Endodermal cell (in vitro differentiated cells): ENCODE data around the gene FASTKD2. TPM values are rescaled to one million over a fixed set of nuclear protein-coding genes. Genes with fewer than 3 reads are reported as not detected.

ENCODE experiments used
- DNase-seq: peaks from one replicate; pipeline ENCODE4 v3.0.0-alpha.2; 2017
- H3K27ac ChIP-seq: 2 replicates; pipeline ENCODE4 v1.5.1; 2013; ENCODE audit warnings: mild to moderate bottlenecking, low read depth, low read length, moderate library complexity
- H3K27me3 ChIP-seq: 2 replicates; pipeline ENCODE4 v1.6.1; 2013; ENCODE audit warnings: mild to moderate bottlenecking, low read length, moderate library complexity; ENCODE audit not compliant: insufficient read depth, control insufficient read depth, poor library complexity, severe bottlenecking
- H3K36me3 ChIP-seq: 2 replicates; pipeline ENCODE4 v1.7.0; 2013; ENCODE audit warnings: mild to moderate bottlenecking, low read length, moderate library complexity; ENCODE audit not compliant: control insufficient read depth, insufficient read depth
- H3K4me1 ChIP-seq: one replicate; pipeline ENCODE4 v1.7.0; 2013; ENCODE audit warnings: low read length; ENCODE audit not compliant: control insufficient read depth, insufficient read depth
- H3K4me3 ChIP-seq: 2 replicates; pipeline ENCODE4 v1.5.1; 2013; ENCODE audit warnings: mild to moderate bottlenecking, low read length, moderate library complexity
- H3K9ac ChIP-seq: 2 replicates; pipeline ENCODE4 v1.6.1; 2013; ENCODE audit warnings: mild to moderate bottlenecking, low read length, moderate library complexity; ENCODE audit not compliant: poor library complexity, severe bottlenecking; ENCODE audit errors: extremely low read depth
- H3K9me3 ChIP-seq: 2 replicates; pipeline ENCODE4 v1.6.1; 2013; ENCODE audit warnings: mild to moderate bottlenecking, low read length, moderate library complexity; ENCODE audit not compliant: control insufficient read depth
- H3K27ac Mint-ChIP-seq: 2 replicates; pipeline ENCODE4 v1.8.0; 2020; ENCODE audit warnings: mixed read lengths
- H3K27me3 Mint-ChIP-seq: 2 replicates; pipeline ENCODE4 v1.8.0; 2021; ENCODE audit warnings: mild to moderate bottlenecking, mixed read lengths; ENCODE audit not compliant: insufficient read depth
- H3K36me3 Mint-ChIP-seq: 2 replicates; pipeline ENCODE4 v1.8.0; 2020; ENCODE audit warnings: low read depth, mixed read lengths
- H3K4me1 Mint-ChIP-seq: 2 replicates; pipeline ENCODE4 v1.8.0; 2020; ENCODE audit warnings: mixed read lengths
- H3K4me3 Mint-ChIP-seq: 2 replicates; pipeline ENCODE4 v1.8.0; 2020; ENCODE audit warnings: mild to moderate bottlenecking, moderate library complexity, mixed read lengths
- H3K9me3 Mint-ChIP-seq: 2 replicates; pipeline ENCODE4 v1.8.0; 2020; ENCODE audit warnings: mild to moderate bottlenecking, mixed read lengths
- CTCF ChIP-seq: fragments of 200-600 bp; sonication (generic); conservative IDR thresholded peaks from 2 replicates; pipeline ENCODE4 v1.5.0; 2021; ENCODE audit warnings: antibody characterized with exemption, mild to moderate bottlenecking
- WGBS, 2 experiments: methylation state at CpG; one replicate each; pipeline versions ENCODE4 v1.1.5 to v1.1.7; 2013; ENCODE audit warnings: missing lambda C conversion rate in 2 of 2, mixed read lengths in 1 of 2; ENCODE audit not compliant: insufficient coverage in 1 of 2, insufficient read length in 1 of 2; 5-methylcytosine and 5-hydroxymethylcytosine counted together
- total RNA-seq, 2 donors: library from RNA; stranded (reverse); fragmentation: NEBNext Ultra II Directional in 1 of 2; extraction: Animal tissue kit (Norgen Biotek cat#: 25700) in 1 of 2; gene quantifications; 2 replicates in 1 of 2; 3 replicates in 1 of 2; pipeline ENCODE4 v1.2.1, GENCODE V29; 2021

Gene FASTKD2
- total RNA-seq, 2 donors from 2014 or later: 31.3 to 31.6 TPM

- TF ChIP-seq CTCF: no peak
- DNase-seq: no peak
- no peaks in the 10 kb centered on the region for H3K27me3 Mint-ChIP-seq
- H3K9me3 Mint-ChIP-seq: peaks cover 14% of the 10 kb centered on the region
- Histone ChIP-seq H3K27me3 (no peaks in the 10 kb centered on the region), H3K36me3 (no peaks in the 10 kb centered on the region), H3K4me1 (no peaks in the 10 kb centered on the region), H3K27ac (no peak overlapping the region), H3K4me3 (no peak overlapping the region), H3K9me3 (peaks cover 5% of the 10 kb centered on the region), H3K9ac (no peak overlapping the region)
- no peak overlapping the region for H3K27ac Mint-ChIP-seq
- peaks cover 18% of the 10 kb centered on the region for H3K36me3 Mint-ChIP-seq
- 93 to 94% methylated on average over 2 of the region's 2 CpGs for WGBS, 2 experiments
- H3K4me3 Mint-ChIP-seq: no peak overlapping the region
- peaks cover 18% of the 10 kb centered on the region for H3K4me1 Mint-ChIP-seq
These were observed 67.5 kb downstream of the FASTKD2 start for GRCh38 chr2:206832873-206833272.

- Histone ChIP-seq H3K4me3 (no peak overlapping the region), H3K4me1 (no peaks in the 10 kb centered on the region), H3K9ac (no peak overlapping the region), H3K27ac (no peak overlapping the region), H3K36me3 (no peaks in the 10 kb centered on the region), H3K9me3 (peaks cover 5% of the 10 kb centered on the region), H3K27me3 (no peaks in the 10 kb centered on the region)
- H3K4me3 Mint-ChIP-seq: no peak overlapping the region
- no peaks in the 10 kb centered on the region for H3K27me3 Mint-ChIP-seq
- peaks cover 14% of the 10 kb centered on the region for H3K9me3 Mint-ChIP-seq
- DNase-seq: no peak
- peaks cover 14% of the 10 kb centered on the region for H3K4me1 Mint-ChIP-seq
- 93 to 100% methylated on average over 3 of the region's 3 CpGs for WGBS, 2 experiments
- H3K36me3 Mint-ChIP-seq: peaks cover 18% of the 10 kb centered on the region
- H3K27ac Mint-ChIP-seq: no peak overlapping the region
- TF ChIP-seq CTCF: no peak
These were observed 67.9 kb downstream of the FASTKD2 start for GRCh38 chr2:206833291-206833690.

- Histone ChIP-seq H3K27me3 (no peaks in the 10 kb centered on the region), H3K27ac (no peak overlapping the region), H3K9me3 (peaks cover 5% of the 10 kb centered on the region), H3K9ac (no peak overlapping the region), H3K36me3 (no peaks in the 10 kb centered on the region), H3K4me1 (no peaks in the 10 kb centered on the region), H3K4me3 (no peak overlapping the region)
- Mint-ChIP-seq H3K4me3 (no peak overlapping the region), H3K9me3 (peaks cover 17% of the 10 kb centered on the region), H3K27ac (no peak overlapping the region), H3K4me1 (peaks cover 15% of the 10 kb centered on the region), H3K36me3 (peaks cover 18% of the 10 kb centered on the region), H3K27me3 (no peaks in the 10 kb centered on the region)
- 89% methylated on average over 1 of the region's 2 CpGs; no CpG with 5 or more reads in 1 of the 2 experiments for WGBS, 2 experiments
- no peak for DNase-seq
- TF ChIP-seq CTCF: no peak
These were observed 71.3 kb downstream of the FASTKD2 start for GRCh38 chr2:206836722-206837121.
